HG02571 (cell line): ENCODE results near the gene SLC7A1.

Experiments
- ATAC-seq: cut with Tn5 transposase; IDR thresholded peaks from one replicate; pipeline ENCODE4 v1.9.1; 2021; ENCODE audit warnings: mild to moderate bottlenecking, moderate library complexity; ENCODE audit not compliant: unreplicated experiment

The SLC7A1 gene

GRCh38 chr13:29583073-29583785, 12.3 kb downstream of the SLC7A1 start:
- no peak for ATAC-seq

GRCh38 chr13:29582171-29582570, 13.3 kb downstream of the SLC7A1 start:
- ATAC-seq, result no peak

- ATAC-seq, result no peak
Measured at GRCh38 chr13:29581666-29582065, 13.8 kb downstream of the SLC7A1 start.

GRCh38 chr13:29579094-29579493, 16.4 kb downstream of the SLC7A1 start:
- ATAC-seq, result no peak

DNA sequence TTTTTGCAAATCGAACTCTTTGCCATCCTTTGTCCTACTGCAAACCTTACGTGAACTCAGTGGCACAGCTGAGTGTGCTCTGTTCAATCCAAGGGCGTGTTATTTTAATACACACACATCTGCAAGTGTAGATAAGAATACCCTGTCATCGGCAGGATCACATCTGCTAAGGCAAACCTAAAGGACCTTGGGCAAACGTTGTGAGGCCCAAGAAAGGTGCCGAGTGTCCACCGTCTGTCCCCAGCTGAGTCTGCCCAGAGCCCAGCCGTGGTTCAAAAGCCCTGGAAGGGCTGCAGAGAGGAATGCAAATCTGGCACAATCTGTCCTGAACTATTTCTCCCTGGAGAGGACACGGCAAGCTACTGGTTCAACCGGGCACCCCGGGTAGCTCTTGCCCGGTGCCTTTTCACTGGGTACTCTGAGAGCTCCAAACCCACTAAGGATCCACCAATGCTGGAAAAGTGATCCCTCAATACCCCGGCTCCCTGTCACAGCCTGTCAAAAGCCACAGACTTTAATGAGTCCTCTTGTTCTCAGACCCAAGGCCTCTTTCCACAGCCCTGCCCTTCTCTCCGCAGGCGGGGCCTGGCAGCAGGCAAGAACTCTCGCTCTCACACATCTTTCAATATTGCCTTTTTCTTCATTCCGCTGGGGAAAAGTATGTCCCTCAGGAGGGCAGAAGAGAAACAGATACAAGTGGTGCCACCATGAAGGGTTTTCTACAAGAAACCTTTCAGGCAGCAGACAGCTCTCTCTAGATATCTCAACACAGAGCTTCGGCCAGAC, 17.0 kb downstream of the SLC7A1 start:
- no peak for ATAC-seq

DNA sequence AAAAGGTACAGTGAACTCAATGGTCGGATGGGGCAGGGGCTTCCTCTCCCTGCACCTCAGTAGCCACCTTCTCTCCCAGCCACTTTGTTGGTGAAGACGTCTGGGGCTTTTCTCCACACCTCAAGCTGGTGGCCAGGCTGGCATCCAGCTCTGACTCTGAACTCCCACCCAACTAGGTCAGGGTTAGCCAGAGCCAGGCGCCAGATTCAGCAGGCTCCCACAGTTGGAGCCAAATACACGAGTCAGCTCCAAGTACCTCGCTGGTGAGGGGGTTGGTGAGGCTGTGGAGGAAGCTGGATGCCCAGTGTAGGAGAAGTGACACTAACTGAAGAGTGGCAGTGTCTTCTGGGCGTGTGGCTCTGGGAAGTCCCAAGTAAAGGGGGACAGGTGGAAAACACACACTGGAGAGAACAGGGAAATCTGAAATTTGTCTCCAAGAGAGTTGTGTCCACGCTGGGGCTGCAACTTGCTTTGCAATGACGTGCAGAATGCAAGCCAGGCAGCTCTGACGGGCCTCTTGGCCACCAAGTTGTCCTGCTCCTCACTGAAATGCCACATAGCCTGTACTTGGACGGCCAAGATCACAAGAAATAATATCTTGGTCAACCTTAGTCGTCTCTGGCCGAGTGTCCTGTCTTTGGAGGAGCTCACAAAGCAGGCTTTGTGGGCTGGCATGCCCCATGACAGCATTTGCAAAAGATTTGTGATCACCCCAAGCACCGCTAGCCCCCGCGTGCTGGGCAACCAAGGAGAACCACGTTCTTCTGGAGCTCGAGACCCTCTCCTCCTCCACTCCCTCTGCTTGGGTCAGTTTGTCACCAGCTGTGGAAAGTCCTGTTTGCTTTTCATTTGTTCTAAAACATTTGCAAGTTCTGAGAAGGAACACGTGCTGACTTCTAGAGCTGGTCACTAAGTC, 18.1 kb downstream of the SLC7A1 start:
- no peak for ATAC-seq

GRCh38 chr13:29576581-29576980, 18.9 kb downstream of the SLC7A1 start:
- ATAC-seq, result no peak

DNA sequence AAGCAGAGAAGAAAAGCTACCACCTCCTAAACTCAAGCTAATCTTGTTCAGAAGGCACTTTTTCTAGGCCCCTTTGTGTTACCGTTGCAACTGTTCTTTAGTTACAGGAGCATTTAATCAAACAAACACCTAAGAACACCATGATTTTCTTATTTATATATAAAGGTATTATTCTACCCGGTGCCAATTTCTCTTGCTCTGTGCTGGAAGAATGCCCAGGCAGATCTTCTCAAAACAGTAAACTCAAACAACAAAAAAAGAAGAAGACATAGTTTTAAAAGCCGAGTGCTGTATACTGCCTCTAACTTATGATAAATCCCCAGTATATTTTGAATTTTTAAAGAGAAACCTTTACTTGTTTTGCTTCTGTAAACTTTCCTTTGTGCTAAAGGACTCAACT, 20.4 kb downstream of the SLC7A1 start:
- ATAC-seq, result no peak

DNA sequence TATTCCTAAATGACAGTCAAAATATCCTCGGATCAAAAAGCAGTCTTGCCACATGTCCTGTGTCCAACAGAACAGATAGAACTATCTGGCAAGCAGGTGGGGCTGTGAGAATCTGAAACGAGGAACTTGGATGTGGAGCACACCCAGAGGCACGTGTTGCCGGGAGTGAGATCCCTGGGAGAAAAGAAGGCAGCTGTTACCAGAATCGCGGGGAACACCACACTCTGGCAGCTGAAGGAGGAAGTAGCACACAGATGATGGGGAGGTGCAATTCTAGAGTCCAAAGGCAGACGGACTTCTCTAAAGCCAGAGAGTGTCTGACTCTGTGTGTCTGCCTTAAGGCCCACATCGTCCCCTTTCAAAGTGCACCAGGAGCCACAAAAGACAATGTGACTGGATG, 22.3 kb downstream of the SLC7A1 start:
- ATAC-seq, result no peak

GRCh38 chr13:29572575-29572974, 22.9 kb downstream of the SLC7A1 start:
- ATAC-seq, result no peak

GRCh38 chr13:29571876-29572570, 23.5 kb downstream of the SLC7A1 start:
- ATAC-seq, result no peak

GRCh38 chr13:29570051-29570654, 25.3 kb downstream of the SLC7A1 start:
- ATAC-seq, result no peak

DNA sequence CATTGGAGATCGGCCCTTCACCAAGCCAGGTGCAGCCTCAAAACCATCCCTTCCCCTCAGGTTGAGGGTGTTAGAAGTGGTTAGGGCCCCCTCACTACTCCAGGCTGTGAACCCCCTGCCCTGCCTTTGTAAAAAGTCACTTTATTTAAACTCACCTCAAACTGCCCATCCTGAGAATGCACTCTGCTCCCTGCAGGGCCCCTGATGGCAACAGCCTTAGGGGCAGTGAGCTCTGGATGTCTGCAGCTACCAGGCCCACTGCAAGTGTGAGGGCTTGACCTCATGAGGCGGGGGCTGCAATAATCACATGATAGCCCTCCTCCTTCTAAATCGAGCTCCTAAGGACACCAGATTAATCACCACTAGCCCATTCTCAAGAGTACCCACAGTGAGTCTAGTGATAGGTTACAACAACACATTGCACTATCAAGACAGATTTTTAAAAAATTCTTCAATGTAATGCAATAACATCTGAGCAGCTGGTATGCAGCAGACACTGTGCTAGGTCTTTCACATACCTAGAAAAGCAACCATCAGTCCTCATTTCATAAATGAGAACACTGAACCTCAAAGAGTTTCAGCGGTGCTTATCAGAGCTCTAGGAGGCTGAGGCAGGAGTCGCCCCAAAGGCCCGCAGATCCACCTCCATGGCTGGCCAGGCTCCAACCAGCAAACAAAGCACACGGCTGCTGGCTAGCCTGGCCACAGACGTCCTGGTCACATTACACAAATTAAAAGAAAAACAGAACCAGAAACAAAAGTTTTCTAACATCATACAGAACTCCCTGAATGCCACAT, 26.0 kb downstream of the SLC7A1 start:
- no peak for ATAC-seq

GRCh38 chr13:29568731-29569130, 26.8 kb downstream of the SLC7A1 start:
- ATAC-seq, result no peak

- no peak for ATAC-seq
Measured at GRCh38 chr13:29567411-29567810, 28.1 kb downstream of the SLC7A1 start.

- ATAC-seq, result no peak
Measured at GRCh38 chr13:29566206-29566605, 29.3 kb downstream of the SLC7A1 start.

- ATAC-seq, result no peak
Measured at GRCh38 chr13:29564818-29565217, 30.7 kb downstream of the SLC7A1 start.

DNA sequence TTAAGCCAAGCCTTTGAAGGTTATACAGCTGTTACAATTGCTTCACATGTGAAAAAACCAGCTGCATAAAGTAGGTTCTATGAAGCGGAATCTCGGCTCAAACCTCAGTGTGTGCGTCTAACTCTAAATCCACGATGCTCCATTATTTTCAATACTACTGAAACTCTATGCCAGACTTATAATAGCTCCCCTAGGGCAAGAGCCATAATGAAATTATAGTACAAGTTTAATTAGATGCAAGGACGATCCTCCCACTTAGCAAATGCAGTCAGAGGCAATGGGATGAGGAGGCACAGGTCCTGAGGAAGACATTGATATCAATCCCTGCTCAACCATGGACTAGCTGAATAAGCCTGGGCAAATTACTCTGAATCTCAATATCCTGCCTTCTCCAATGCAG, 31.1 kb downstream of the SLC7A1 start:
- ATAC-seq, result no peak

GRCh38 chr13:29563941-29564340, 31.5 kb downstream of the SLC7A1 start:
- no peak for ATAC-seq
